Activated naive CD8-positive, alpha-beta T cell treated with anti-CD3 and anti-CD28 coated beads, Interleukin-2, amount 50 U/mL, for 24 hours (primary cell): Measurements from ENCODE around the gene CTTNBP2.

Experiments used
- ATAC-seq: fragments of 150-1000 bp; cut with Tn5 transposase; one replicate; pipeline ENCODE4 v1.10.0; 2021
- DNase-seq: peaks from one replicate; pipeline ENCODE4 v3.0.0; 2021
- H3K27ac Mint-ChIP-seq: one replicate; pipeline ENCODE4 v1.8.0; 2021; ENCODE audit warnings: mild to moderate bottlenecking, mixed read lengths
- H3K27me3 Mint-ChIP-seq: one replicate; pipeline ENCODE4 v1.8.0; 2021; ENCODE audit warnings: mixed read lengths
- H3K36me3 Mint-ChIP-seq: one replicate; pipeline ENCODE4 v1.8.0; 2021; ENCODE audit warnings: low read depth, mixed read lengths
- H3K4me1 Mint-ChIP-seq: one replicate; pipeline ENCODE4 v1.8.0; 2021; ENCODE audit warnings: mixed read lengths
- H3K4me3 Mint-ChIP-seq: one replicate; pipeline ENCODE4 v1.8.0; 2021; ENCODE audit warnings: mild to moderate bottlenecking, moderate library complexity, mixed read lengths
- H3K9me3 Mint-ChIP-seq: one replicate; pipeline ENCODE4 v1.8.0; 2021; ENCODE audit warnings: mixed read lengths

The CTTNBP2 gene

DNA sequence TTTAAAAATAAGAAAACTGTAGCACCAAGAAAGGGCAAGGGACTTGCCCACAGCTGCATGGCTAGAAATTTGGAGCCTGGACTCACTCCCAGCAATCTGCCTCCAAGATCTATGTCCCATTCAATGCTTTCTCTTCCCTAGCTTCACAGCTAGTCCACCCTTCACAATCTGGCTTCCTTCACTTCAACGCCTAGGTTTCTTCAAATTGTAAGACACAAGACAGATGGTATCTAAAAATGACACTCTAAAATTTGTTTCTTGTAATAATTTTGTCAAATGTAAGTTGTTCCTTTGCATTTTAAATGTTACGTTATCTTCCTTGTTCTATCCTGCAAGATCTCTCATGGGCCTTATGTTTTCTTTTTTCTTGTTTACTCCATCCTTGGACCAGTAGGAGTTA lies 48.6 kb downstream of the CTTNBP2 start:
- no peaks in the 10 kb centered on the region for H3K4me1 Mint-ChIP-seq
- H3K36me3 Mint-ChIP-seq: no peaks in the 10 kb centered on the region
- H3K27me3 Mint-ChIP-seq: no peaks in the 10 kb centered on the region
- no peak overlapping the region for H3K27ac Mint-ChIP-seq
- no peak overlapping the region for H3K4me3 Mint-ChIP-seq
- DNase-seq (no peak), ATAC-seq (no peak)
- no peaks in the 10 kb centered on the region for H3K9me3 Mint-ChIP-seq

DNA sequence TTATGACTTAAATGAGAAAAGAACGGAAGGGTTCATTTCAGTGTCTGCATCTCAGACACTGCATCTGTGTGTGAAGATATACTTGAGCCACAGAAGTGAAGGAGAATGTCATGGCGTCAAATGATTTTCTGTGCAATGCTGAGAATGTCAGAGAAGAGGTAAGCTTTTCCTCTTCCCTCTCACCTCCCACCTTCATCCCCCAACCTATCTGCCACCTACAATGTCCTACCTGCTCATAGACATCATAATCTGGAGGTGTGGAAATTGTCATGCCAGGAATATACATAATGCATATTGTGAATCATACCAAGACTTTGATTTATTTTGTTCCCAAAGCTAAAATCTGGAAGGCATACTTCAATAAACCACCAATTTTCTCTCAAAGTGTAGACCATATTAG lies 53.7 kb downstream of the CTTNBP2 start:
- no peak for DNase-seq
- H3K36me3 Mint-ChIP-seq: no peaks in the 10 kb centered on the region
- no peaks in the 10 kb centered on the region for H3K9me3 Mint-ChIP-seq
- no peaks in the 10 kb centered on the region for H3K4me1 Mint-ChIP-seq
- ATAC-seq: no peak
- no peak overlapping the region for H3K4me3 Mint-ChIP-seq
- no peak overlapping the region for H3K27ac Mint-ChIP-seq
- peaks cover 2% of the 10 kb centered on the region for H3K27me3 Mint-ChIP-seq

DNA sequence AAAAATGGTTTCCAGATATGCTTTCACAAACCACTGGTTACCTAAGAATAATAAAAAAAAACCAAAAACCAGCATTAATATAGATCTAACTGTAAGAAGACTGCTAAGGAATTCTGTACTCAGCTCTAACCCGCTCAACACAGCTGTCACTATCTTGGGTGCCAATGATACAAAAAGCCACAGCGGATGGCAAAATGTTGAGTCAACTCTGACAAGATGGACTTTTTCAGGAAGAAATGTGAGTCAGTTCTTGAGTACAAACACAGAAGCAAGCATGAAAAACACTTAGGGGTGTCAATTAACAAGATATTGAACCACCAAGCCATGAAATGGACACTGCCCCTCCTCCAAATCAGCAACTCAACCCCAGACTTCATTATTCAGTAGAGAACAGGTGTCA lies 55.0 kb downstream of the CTTNBP2 start:
- Mint-ChIP-seq H3K4me1 (no peaks in the 10 kb centered on the region), H3K36me3 (no peaks in the 10 kb centered on the region), H3K27ac (no peak overlapping the region), H3K9me3 (no peaks in the 10 kb centered on the region), H3K27me3 (peaks cover 2% of the 10 kb centered on the region), H3K4me3 (no peak overlapping the region)
- ATAC-seq: no peak
- no peak for DNase-seq

DNA sequence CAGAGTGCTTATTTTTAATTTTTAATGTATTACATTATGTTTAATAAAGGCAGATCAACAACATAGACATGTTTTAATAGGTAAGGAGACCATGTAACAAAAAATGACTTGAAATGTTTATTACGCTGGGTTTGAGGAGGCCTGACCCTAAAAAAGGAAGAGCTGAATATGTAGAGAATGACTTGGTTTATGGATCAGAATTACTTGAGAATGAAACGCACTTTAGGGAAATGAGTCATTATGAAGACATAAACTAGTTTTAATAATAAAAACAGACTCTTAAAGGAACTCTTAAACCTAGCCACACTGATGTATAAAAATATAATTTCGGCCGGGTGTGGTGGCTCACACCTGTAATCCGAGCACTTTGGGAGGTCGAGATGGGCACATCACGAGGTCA lies 56.5 kb downstream of the CTTNBP2 start:
- H3K36me3 Mint-ChIP-seq: no peaks in the 10 kb centered on the region
- H3K27ac Mint-ChIP-seq: no peak overlapping the region

DNA sequence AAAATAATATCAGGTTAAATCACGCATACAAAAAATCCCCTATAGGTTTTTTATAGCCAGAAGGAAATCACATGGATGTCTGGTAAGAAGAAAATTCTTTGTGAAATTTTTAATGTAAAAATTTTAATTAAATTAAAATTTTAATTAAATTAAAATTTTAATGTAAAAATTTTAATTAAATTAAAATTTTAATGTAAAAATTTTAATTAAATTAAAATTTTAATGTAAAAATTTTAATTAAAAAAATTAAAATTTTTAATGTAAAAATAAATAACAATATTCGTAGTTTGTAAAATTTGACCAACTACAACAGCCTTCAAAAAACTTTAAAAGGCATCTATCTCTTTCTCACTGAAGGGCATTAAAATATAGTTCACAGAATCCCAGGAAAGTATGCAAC lies 61.5 kb downstream of the CTTNBP2 start:
- Mint-ChIP-seq H3K27me3 (peaks cover 2% of the 10 kb centered on the region), H3K9me3 (no peaks in the 10 kb centered on the region), H3K4me3 (no peak overlapping the region), H3K4me1 (no peaks in the 10 kb centered on the region), H3K36me3 (no peaks in the 10 kb centered on the region), H3K27ac (no peak overlapping the region)
- ATAC-seq (no peak), DNase-seq (no peak)

More for the DNA sequence above, 56.5 kb downstream of the CTTNBP2 start:
- no peak for ATAC-seq
- Mint-ChIP-seq H3K9me3 (no peaks in the 10 kb centered on the region), H3K4me1 (no peaks in the 10 kb centered on the region), H3K27me3 (peaks cover 2% of the 10 kb centered on the region), H3K4me3 (no peak overlapping the region)
- DNase-seq: no peak

DNA sequence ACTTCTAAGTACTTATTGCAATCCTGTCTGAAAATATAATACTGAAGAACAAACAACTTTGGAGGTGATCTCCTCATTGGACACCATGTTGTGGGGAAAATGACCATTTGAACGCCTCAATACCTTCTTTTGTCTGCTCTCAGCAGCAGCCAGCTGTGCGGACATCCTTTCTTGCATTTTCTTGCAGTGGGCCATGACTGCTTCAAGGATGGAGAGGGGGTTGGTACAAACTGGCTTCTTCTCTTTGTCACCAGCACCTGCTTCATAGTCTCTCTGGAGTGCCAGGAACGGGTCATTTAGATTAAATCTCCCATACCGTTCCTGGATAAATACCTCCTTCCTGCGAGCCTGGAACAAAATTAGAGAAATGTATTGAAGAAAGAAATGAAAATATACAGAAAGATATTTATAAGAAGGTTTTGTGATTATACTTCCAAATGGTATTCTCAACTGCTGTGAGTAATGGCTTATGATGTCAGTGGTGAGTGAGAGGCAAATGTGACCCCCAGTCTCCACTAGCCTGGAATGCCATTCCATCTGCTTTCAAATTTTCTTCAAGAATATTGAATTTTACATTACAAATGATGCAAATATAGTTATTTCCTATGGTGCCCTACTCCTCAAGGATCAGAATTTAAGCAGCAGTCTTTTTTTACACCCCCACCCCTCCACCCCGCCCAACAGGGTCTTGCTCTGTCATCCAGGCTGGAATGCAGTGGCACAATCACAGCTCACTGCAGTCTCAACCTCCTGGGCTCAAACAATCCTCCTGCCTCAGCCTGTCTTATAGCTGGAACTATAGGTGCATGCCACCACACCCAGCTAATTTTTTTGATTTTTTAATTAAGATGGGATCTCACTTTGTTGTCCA lies 62.4 kb downstream of the CTTNBP2 start:
- no peak overlapping the region for H3K27ac Mint-ChIP-seq
- no peaks in the 10 kb centered on the region for H3K27me3 Mint-ChIP-seq
- no peak overlapping the region for H3K4me3 Mint-ChIP-seq
- H3K9me3 Mint-ChIP-seq: no peaks in the 10 kb centered on the region
- ATAC-seq: no peak
- no peak for DNase-seq
- no peaks in the 10 kb centered on the region for H3K4me1 Mint-ChIP-seq
- no peaks in the 10 kb centered on the region for H3K36me3 Mint-ChIP-seq

DNA sequence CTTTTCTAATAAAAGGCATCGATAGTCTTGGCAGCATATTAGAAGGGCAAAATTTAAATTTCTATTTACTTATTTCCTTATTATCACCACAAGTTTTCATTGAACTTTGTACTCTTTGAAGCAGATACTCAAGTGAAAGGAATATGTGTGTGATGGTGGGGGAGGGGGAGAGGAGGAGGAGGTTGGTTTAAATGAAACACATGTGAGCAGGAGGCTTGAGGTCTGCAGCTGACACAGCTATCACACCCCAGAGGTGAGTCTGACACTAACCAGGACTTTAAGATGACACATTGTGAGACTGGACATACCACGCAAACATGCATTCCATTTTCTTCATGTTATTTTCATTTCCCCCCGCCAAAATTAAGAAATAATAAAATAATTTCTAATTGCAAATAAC lies 63.3 kb downstream of the CTTNBP2 start:
- no peaks in the 10 kb centered on the region for H3K27me3 Mint-ChIP-seq

DNA sequence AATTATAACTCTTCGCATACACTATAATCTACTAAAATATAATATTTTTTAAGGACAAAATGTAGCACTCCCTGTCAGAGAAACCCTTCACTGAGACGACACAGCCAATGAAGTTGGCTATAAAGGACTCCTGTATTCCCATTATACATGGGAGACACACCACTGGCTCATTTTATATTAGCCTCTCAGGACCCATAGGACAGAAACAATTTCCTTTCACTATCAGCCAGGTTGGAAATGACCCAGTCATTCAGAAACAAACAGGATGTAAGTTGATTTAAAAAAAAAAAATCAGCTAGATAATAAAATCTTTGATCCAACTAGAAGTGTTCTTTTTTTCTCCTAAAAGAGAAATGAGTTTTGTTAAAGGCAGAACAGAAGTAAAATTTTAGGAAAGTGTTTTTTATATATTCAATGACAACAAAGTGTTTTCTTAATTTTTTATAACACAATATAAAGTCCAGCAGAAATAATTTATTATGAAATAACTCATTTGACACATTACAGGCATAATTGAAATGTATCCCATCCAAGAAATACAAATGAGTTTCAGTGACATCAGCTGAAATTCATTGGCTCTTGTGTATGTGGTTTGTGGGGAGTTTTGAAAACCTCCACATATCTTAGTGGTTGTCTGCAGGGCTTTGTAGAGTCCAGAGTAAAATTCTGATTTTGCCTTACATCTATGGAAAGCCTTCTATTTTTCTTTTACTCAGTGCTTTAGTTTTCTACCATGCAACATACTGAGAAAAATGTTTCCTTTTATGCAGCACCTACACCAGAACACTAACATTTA lies 64.1 kb downstream of the CTTNBP2 start:
- Mint-ChIP-seq H3K36me3 (no peaks in the 10 kb centered on the region), H3K27me3 (no peaks in the 10 kb centered on the region), H3K4me1 (no peaks in the 10 kb centered on the region), H3K9me3 (no peaks in the 10 kb centered on the region), H3K27ac (no peak overlapping the region), H3K4me3 (no peak overlapping the region)
- DNase-seq (no peak), ATAC-seq (no peak)

More for the DNA sequence above, 63.3 kb downstream of the CTTNBP2 start:
- Mint-ChIP-seq H3K27ac (no peak overlapping the region), H3K36me3 (no peaks in the 10 kb centered on the region), H3K4me3 (no peak overlapping the region), H3K4me1 (no peaks in the 10 kb centered on the region), H3K9me3 (no peaks in the 10 kb centered on the region)
- no peak for DNase-seq
- ATAC-seq: no peak

DNA sequence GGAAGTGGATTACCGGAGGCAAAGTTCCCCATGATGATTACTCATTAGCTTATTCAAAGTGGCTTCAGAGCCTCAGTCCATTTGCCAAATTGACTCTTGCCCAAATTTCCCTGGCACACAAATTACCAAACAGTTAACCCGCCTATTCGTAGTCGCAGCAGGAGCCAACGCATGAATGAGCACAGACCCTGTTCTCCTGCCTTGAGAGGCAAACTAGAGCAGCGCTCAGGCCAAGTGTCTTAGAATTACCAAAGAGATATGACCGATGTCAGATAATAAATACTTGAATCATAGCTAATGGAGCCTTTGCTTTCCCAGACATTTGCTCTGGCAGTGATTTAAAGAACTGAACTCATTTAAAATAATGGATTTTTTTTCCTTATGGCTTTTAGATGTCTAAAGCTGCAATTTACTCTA lies 64.9 kb downstream of the CTTNBP2 start:
- H3K9me3 Mint-ChIP-seq: no peaks in the 10 kb centered on the region
- no peaks in the 10 kb centered on the region for H3K36me3 Mint-ChIP-seq
- ATAC-seq: no peak
- no peak overlapping the region for H3K27ac Mint-ChIP-seq
- H3K4me1 Mint-ChIP-seq: no peaks in the 10 kb centered on the region
- no peaks in the 10 kb centered on the region for H3K27me3 Mint-ChIP-seq
- no peak overlapping the region for H3K4me3 Mint-ChIP-seq
- DNase-seq: no peak

DNA sequence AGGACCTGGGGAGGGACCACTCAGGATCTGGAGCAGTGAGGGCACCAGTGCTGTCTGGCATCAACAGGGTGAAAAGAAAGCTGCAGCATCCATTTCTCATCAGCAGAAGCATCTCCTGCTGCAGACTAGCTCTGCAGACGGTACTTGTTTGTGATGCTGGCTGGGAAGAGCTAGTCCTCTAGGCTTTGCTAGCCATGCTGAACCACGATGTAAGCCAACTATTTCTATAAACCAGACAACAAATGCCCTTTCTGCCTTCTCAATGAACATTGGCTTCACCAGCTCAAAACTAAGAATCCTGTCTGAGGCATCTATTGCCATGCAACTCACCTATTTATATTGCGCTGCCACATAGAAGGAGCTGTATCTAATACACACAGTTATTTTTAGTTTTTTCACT lies 65.6 kb downstream of the CTTNBP2 start:
- no peaks in the 10 kb centered on the region for H3K27me3 Mint-ChIP-seq
- ATAC-seq (no peak), DNase-seq (no peak)
- H3K4me1 Mint-ChIP-seq: no peaks in the 10 kb centered on the region
- H3K27ac Mint-ChIP-seq: no peak overlapping the region
- no peaks in the 10 kb centered on the region for H3K9me3 Mint-ChIP-seq
- no peaks in the 10 kb centered on the region for H3K36me3 Mint-ChIP-seq
- no peak overlapping the region for H3K4me3 Mint-ChIP-seq

DNA sequence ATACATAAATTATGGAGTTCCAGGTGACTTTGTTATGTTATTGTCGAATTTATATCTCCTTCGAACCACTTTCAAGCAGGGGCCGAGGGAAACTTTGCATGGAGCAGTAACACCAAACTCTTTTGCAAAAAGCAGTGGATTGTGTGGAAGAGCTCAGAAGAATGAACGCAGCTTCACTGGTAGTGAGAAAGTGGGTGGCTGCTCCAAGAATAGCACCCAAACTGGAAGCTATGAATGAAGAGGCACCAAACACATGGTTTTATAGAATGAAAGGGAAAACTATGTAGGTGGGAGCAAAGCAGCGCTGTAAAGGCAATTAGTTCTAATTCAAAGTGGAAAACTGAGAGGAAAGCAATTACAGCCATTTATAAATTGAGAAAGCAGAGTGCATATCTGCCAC lies 67.2 kb downstream of the CTTNBP2 start:
- H3K27me3 Mint-ChIP-seq: no peaks in the 10 kb centered on the region

DNA sequence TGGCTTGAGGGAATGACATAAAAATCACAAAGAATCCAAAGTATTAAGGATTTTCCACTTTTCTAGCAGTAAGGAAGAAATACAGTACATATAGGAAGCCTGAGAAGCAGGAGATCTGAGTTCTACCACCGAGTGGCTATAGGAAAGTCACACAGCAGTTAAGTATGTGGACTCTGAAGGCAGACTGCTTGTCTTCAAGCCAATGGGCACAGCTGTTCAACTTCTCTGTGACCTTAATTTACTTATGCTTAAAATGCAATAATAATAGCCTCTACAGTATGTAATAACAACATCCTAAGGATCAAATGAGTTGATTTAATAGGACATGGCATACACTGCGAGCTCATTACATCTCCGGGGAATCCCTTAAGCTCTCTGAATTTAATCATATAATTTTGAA lies 68.0 kb downstream of the CTTNBP2 start:
- no peak for ATAC-seq
- no peaks in the 10 kb centered on the region for H3K9me3 Mint-ChIP-seq

More for the DNA sequence above, 67.2 kb downstream of the CTTNBP2 start:
- H3K9me3 Mint-ChIP-seq: no peaks in the 10 kb centered on the region
- no peak overlapping the region for H3K4me3 Mint-ChIP-seq
- no peaks in the 10 kb centered on the region for H3K36me3 Mint-ChIP-seq
- ATAC-seq (no peak), DNase-seq (no peak)
- H3K27ac Mint-ChIP-seq: no peak overlapping the region
- H3K4me1 Mint-ChIP-seq: no peaks in the 10 kb centered on the region

DNA sequence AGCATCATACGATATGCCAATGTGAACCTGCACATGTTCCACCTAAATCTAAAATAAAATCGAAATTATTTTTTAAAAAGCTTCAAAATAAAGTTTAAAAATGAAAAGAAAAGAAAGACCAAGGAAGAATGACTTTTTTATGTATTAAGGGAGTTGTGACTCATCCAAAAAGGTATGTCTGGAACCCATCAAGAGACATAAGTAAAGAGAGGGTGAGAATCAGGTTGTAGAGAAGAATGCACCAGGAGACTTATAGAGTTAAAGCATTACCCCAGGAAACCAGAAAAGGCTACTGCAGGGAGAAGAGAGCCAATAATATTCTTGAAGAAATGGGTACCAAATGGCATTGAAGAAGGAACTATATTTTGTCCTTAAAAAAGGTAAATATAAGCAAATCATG lies 69.8 kb downstream of the CTTNBP2 start:
- no peaks in the 10 kb centered on the region for H3K36me3 Mint-ChIP-seq
- DNase-seq (no peak), ATAC-seq (no peak)
- H3K27ac Mint-ChIP-seq: no peak overlapping the region
- H3K9me3 Mint-ChIP-seq: no peaks in the 10 kb centered on the region
- H3K27me3 Mint-ChIP-seq: no peaks in the 10 kb centered on the region
- no peak overlapping the region for H3K4me3 Mint-ChIP-seq
- H3K4me1 Mint-ChIP-seq: no peaks in the 10 kb centered on the region

More for the DNA sequence above, 68.0 kb downstream of the CTTNBP2 start:
- H3K4me3 Mint-ChIP-seq: no peak overlapping the region
- no peak for DNase-seq
- H3K4me1 Mint-ChIP-seq: no peaks in the 10 kb centered on the region
- no peaks in the 10 kb centered on the region for H3K36me3 Mint-ChIP-seq
- H3K27me3 Mint-ChIP-seq: no peaks in the 10 kb centered on the region
- H3K27ac Mint-ChIP-seq: no peak overlapping the region

DNA sequence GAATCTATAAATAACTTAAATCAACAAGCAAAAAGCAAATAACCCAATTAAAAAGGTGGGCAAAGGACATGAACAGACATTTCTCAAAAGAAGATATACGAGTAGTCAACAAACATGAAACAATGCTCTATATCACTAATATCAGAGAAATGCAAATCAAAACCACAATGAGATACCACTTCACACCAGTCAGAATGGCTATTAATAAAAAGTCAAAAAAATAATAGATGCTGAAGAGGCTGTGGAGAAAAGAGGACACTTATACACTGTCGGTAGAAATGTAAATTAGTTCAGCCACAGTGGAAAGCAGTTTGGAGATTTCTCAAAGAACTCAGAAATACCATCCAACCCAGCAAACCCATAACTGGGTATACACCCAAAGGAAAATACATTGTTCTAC lies 70.6 kb downstream of the CTTNBP2 start:
- Mint-ChIP-seq H3K27ac (no peak overlapping the region), H3K4me1 (no peaks in the 10 kb centered on the region), H3K27me3 (no peaks in the 10 kb centered on the region), H3K4me3 (no peak overlapping the region), H3K9me3 (no peaks in the 10 kb centered on the region), H3K36me3 (no peaks in the 10 kb centered on the region)
- no peak for DNase-seq
- no peak for ATAC-seq

DNA sequence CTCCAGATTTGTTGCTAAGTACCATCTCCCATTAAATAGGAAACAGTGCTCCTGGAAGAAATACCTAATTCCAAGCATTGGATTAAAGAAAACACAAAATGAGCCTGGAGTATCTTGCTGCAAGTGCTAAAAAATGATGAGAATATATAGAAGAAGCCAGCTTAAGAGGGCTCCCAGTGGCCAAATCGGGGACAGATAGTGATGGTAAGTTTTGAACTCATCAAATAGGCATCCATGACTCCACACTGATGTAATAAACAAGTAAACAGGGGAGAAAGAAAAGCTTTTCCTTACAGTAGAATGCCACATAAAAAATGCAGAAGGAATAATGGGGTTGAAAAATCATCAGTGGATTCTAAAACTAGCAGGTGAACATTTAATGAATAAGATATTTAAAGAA lies 72.4 kb downstream of the CTTNBP2 start:
- Mint-ChIP-seq H3K27ac (no peak overlapping the region), H3K9me3 (no peaks in the 10 kb centered on the region), H3K27me3 (peaks cover 4% of the 10 kb centered on the region), H3K36me3 (no peaks in the 10 kb centered on the region), H3K4me3 (no peak overlapping the region), H3K4me1 (no peaks in the 10 kb centered on the region)
- no peak for ATAC-seq
- no peak for DNase-seq
